Measurements from ENCODE around the gene RCAN2. TPM values are rescaled to one million over a fixed set of nuclear protein-coding genes. Genes with fewer than 3 reads are reported as not detected.

Gene RCAN2
- total and polyA plus RNA-seq, 2 donors (not counting 1 experiment from before 2014, with no cell fraction given), result not detected

DNA sequence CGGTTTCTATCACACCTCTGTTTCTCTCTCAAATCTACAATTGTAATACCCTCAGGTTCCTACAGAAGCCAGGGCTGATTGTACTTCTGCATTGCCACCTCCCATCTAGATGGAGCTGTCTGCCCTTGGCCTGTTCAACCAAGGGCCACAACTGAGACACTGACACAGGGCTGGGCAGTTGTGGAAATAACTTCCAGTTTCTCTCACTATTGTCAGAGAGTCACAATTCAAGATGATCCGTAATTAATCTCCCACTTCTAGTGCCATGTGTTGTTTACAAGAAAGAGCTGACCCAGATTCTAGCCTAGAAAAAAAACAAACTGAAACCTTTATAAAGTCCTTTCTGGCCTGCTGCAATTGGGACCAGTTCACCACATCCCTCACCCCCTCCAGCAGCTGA lies 22.2 kb downstream of the RCAN2 start:
- DNase-seq, result no peak
- CTCF ChIA-PET, result no interaction called here
- no peak overlapping the region for H2AFZ ChIP-seq (ENCODE audit: insufficient read depth, low read depth, low read length, poor library complexity, severe bottlenecking)
- H3K4me3 Mint-ChIP-seq, result no peak overlapping the region
- TF ChIP-seq, protein P1, sequence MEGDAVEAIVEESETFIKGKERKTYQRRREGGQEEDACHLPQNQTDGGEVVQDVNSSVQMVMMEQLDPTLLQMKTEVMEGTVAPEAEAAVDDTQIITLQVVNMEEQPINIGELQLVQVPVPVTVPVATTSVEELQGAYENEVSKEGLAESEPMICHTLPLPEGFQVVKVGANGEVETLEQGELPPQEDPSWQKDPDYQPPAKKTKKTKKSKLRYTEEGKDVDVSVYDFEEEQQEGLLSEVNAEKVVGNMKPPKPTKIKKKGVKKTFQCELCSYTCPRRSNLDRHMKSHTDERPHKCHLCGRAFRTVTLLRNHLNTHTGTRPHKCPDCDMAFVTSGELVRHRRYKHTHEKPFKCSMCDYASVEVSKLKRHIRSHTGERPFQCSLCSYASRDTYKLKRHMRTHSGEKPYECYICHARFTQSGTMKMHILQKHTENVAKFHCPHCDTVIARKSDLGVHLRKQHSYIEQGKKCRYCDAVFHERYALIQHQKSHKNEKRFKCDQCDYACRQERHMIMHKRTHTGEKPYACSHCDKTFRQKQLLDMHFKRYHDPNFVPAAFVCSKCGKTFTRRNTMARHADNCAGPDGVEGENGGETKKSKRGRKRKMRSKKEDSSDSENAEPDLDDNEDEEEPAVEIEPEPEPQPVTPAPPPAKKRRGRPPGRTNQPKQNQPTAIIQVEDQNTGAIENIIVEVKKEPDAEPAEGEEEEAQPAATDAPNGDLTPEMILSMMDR (IDR thresholded peaks at IDR 0.05), result no peak
- TF ChIP-seq EZH2 (IDR thresholded peaks at IDR 0.05; ENCODE audit: borderline replicate concordance, insufficient read depth, low read depth, low read length, poor library complexity, severe bottlenecking), result no peak
- peaks cover 21% of the 10 kb centered on the region for H3K27me3 Mint-ChIP-seq
- H3K4me3 ChIP-seq (ENCODE audit: control extremely low read depth in 1 of 5, extremely low read depth in 1 of 5, insufficient read depth in 1 of 5, low read depth in 2 of 5, low read length in 4 of 5), result no peak overlapping the region
- no peaks in the 10 kb centered on the region for H3K36me3 ChIP-seq (replicated peaks in 1 of 2; ENCODE audit: control extremely low read depth in 1 of 2, control insufficient read depth in 1 of 2, extremely low read depth in 1 of 2, insufficient read depth in 2 of 2, low read length in 1 of 2)
- no peak for ATAC-seq (ENCODE audit: low read depth)
- H3K4me1 Mint-ChIP-seq, result no peaks in the 10 kb centered on the region
- H3K9me3 ChIP-seq (ENCODE audit: control extremely low read depth in 1 of 3, control insufficient read depth in 2 of 3, insufficient read depth in 1 of 3, low read length in 2 of 3), result peaks cover 0 to 2% (median 0%) of the 10 kb centered on the region in 3 donors
- H3K79me2 ChIP-seq (ENCODE audit: control insufficient read depth, insufficient read depth, low read length), result no peaks in the 10 kb centered on the region
- POLR2A ChIA-PET, result no interaction called here
- intact Hi-C loops (cut with micrococcal nuclease), result no loop called here
- H3K27ac ChIP-seq (ENCODE audit: low read length in 2 of 2), result no peak overlapping the region
- no peak overlapping the region for H3K4me2 ChIP-seq (replicated peaks; ENCODE audit: low read depth, low read length, poor library complexity, severe bottlenecking)
- H3K9me3 Mint-ChIP-seq (ENCODE audit: insufficient read depth), result no peaks in the 10 kb centered on the region
- H4K20me1 ChIP-seq (ENCODE audit: control insufficient read depth, insufficient read depth, low read length, poor library complexity, severe bottlenecking), result no peaks in the 10 kb centered on the region
- H3K4me1 ChIP-seq (ENCODE audit: control insufficient read depth in 2 of 2, insufficient read depth in 2 of 2, low read length in 2 of 2), result no peaks in the 10 kb centered on the region
- 89% methylated on average over 1 of the region's 2 CpGs for WGBS (ENCODE audit: insufficient coverage)
- no peak overlapping the region for H3K27ac Mint-ChIP-seq
- peaks cover 0 to 3% (median 0%) of the 10 kb centered on the region in 4 experiments for H3K27me3 ChIP-seq (replicated peaks in 1 of 4; ENCODE audit: control extremely low read depth in 1 of 4, control insufficient read depth in 3 of 4, insufficient read depth in 4 of 4, low read length in 3 of 4)
- no peak overlapping the region for H3K9ac ChIP-seq (ENCODE audit: low read length)

DNA sequence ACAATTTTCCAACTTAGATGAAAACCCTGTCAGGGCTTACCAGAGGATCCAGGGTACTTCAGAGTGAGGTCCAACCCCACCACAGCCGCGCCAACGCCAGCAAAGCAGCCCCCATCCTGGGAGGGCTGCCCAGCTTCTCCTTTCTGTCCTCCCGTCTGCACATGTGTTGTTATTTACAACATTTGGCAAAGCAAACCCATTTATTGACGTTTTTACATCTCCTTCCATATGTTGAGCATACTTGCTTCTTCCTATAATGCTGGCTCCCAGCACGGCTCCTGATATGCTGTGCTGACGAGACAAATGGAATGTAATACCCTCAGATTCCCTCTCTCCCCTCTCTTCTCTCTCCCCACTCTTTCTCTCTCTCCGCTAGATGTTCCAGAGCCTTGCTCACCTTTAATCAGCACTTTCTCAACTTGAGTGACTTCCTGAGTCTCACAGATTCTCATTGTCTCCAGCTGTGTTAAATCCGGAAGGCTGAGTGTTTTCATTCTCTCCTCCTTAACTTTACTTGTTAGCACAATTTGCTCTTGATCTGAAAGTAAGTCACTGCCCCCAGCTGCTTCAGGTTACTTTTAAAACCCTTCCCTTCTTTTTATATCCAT lies 22.7 kb downstream of the RCAN2 start:
- Histone ChIP-seq H3K27me3 (replicated peaks in 1 of 4; ENCODE audit: control extremely low read depth in 1 of 4, control insufficient read depth in 3 of 4, insufficient read depth in 4 of 4, low read length in 3 of 4) (peaks cover 0 to 2% (median 0%) of the 10 kb centered on the region in 4 experiments), H4K20me1 (ENCODE audit: control insufficient read depth, insufficient read depth, low read length, poor library complexity, severe bottlenecking) (no peaks in the 10 kb centered on the region), H2AFZ (ENCODE audit: insufficient read depth, low read depth, low read length, poor library complexity, severe bottlenecking) (no peak overlapping the region), H3K9me3 (ENCODE audit: control extremely low read depth in 1 of 3, control insufficient read depth in 2 of 3, insufficient read depth in 1 of 3, low read length in 2 of 3) (peaks cover 0 to 2% (median 0%) of the 10 kb centered on the region in 3 donors), H3K27ac (ENCODE audit: low read length in 2 of 2) (no peak overlapping the region), H3K36me3 (replicated peaks in 1 of 2; ENCODE audit: control extremely low read depth in 1 of 2, control insufficient read depth in 1 of 2, extremely low read depth in 1 of 2, insufficient read depth in 2 of 2, low read length in 1 of 2) (no peaks in the 10 kb centered on the region), H3K9ac (ENCODE audit: low read length) (no peak overlapping the region), H3K4me3 (ENCODE audit: control extremely low read depth in 1 of 5, extremely low read depth in 1 of 5, insufficient read depth in 1 of 5, low read depth in 2 of 5, low read length in 4 of 5) (no peak overlapping the region), H3K4me2 (replicated peaks; ENCODE audit: low read depth, low read length, poor library complexity, severe bottlenecking) (no peak overlapping the region), H3K4me1 (ENCODE audit: control insufficient read depth in 2 of 2, insufficient read depth in 2 of 2, low read length in 2 of 2) (no peaks in the 10 kb centered on the region), H3K79me2 (ENCODE audit: control insufficient read depth, insufficient read depth, low read length) (no peaks in the 10 kb centered on the region)
- Mint-ChIP-seq H3K27me3 (peaks cover 18% of the 10 kb centered on the region), H3K4me1 (no peaks in the 10 kb centered on the region), H3K9me3 (ENCODE audit: insufficient read depth) (no peaks in the 10 kb centered on the region), H3K4me3 (no peak overlapping the region), H3K27ac (no peak overlapping the region)
- DNase-seq (no peak), ATAC-seq (ENCODE audit: low read depth) (no peak)
- 93% methylated on average over 9 of the region's 9 CpGs for WGBS (ENCODE audit: insufficient coverage)
- intact Hi-C loops (cut with micrococcal nuclease), result no loop called here
- POLR2A ChIA-PET, result no interaction called here
- CTCF ChIA-PET, result no interaction called here
- TF ChIP-seq EZH2 (IDR thresholded peaks at IDR 0.05; ENCODE audit: borderline replicate concordance, insufficient read depth, low read depth, low read length, poor library complexity, severe bottlenecking), result no peak
- TF ChIP-seq, protein P1 (IDR thresholded peaks at IDR 0.05), result no peak

Measured in B cell (primary cell).